Psoas muscle (tissue), 8 donors: ENCODE data around the gene CHKA. TPM values are rescaled to one million over a fixed set of nuclear protein-coding genes. Genes with fewer than 3 reads are reported as not detected.

Experiments
- ATAC-seq, 4 donors: fragments of 200-7000 bp; cut with Tn5 transposase; one replicate each; pipeline ENCODE4 v1.9.1; 2020; ENCODE audit warnings: moderate library complexity in 3 of 4, mild to moderate bottlenecking in 2 of 4
- DNase-seq, 2 donors: peaks; one replicate each; pipeline ENCODE4 v3.0.0-alpha.2; 2020
- H3K27ac ChIP-seq: fragments of 200-600 bp; one replicate; pipeline ENCODE4 v1.8.0; 2022
- H3K27me3 ChIP-seq, 3 donors: fragments of 200-600 bp in 1 of 3; one replicate each; pipeline versions ENCODE4 v1.6.1 to v1.8.0; 2013 to 2022; ENCODE audit warnings: low read length in 2 of 3, mild to moderate bottlenecking in 2 of 3, moderate library complexity in 1 of 3; ENCODE audit not compliant: insufficient read depth in 3 of 3
- H3K36me3 ChIP-seq, 2 donors: fragments of 200-600 bp in 1 of 2; one replicate each; pipeline versions ENCODE4 v1.6.1 to v1.8.0; 2013 to 2022; ENCODE audit warnings: low read depth in 1 of 2, mild to moderate bottlenecking in 1 of 2, moderate library complexity in 1 of 2; ENCODE audit not compliant: insufficient read depth in 1 of 2
- H3K4me1 ChIP-seq: fragments of 200-600 bp; one replicate; pipeline ENCODE4 v1.8.0; 2022
- H3K4me3 ChIP-seq: fragments of 200-600 bp; one replicate; pipeline ENCODE4 v1.8.0; 2022; ENCODE audit warnings: mild to moderate bottlenecking
- H3K9me3 ChIP-seq: fragments of 200-600 bp; one replicate; pipeline ENCODE4 v1.8.0; 2022
- WGBS, 3 donors: extraction: QIAGEN DNeasy Blood & Tissue Kit; methylation state at CpG; one replicate each; pipeline versions ENCODE4 v1.1.6 to v1.1.7; 2013; 5-methylcytosine and 5-hydroxymethylcytosine counted together
- intact Hi-C, 2 donors: fragments of 100-400 bp; cut with DNase I; formaldehyde crosslinking; loops; one replicate each; pipeline versions ENCODE4 v1.11.0 to v1.14.2; 2022
- long read RNA-seq, 2 donors: library from polyadenylated mRNA; unstranded; transcript quantifications; one replicate each; pipeline ENCODE4 v2.0.0, GENCODE V29; 2021
- polyA plus RNA-seq, 3 donors: library from polyadenylated mRNA; stranded (reverse); fragments of 200-250 nt; gene quantifications; one replicate each; pipeline ENCODE4 v1.2.3, GENCODE V29; 2013
- total RNA-seq, 4 donors: library from RNA; stranded (reverse); fragmentation: NEBNext Ultra II Directional in 2 of 4; extraction: Animal tissue kit (Norgen Biotek cat#: 25700) in 2 of 4; gene quantifications; one replicate each; pipeline versions ENCODE4 v1.2.1 to v1.2.4, GENCODE V29; 2021 to 2023
- TF ChIP-seq, protein P1 (sequence below): fragments of 200-600 bp; IDR thresholded peaks from one replicate; pipeline ENCODE4 v1.8.0; 2022; ENCODE audit warnings: antibody characterized with exemption
- donor health status: healthy with polysubstance abuse.
- donor health status: DM: no; HTN: no; CAD: no; lungs with moderate emphysema.
- donor health status: Bipolar disorder and iron deficiency.
- donor health status: healthy.
- donor health status: DM: yes; HTN: yes; CAD: no.
- donor health status: DM: no; HTN: no; CAD: no.
- donor health status: DM: no; HTN: no; CAD: no.
- donor health status: DM: yes; HTN: yes; CAD: no.

The CHKA gene
- total RNA-seq (1 to 10 TPM; 3.6 to 6.9 (median 5.6) TPM), polyA plus RNA-seq (10 to 100 TPM in 1 of 3 donors, 1 to 10 TPM in 2; 6.2 to 11.2 (median 6.9) TPM)
- long read RNA-seq, donor 1, partial matches to known transcripts: 0 of 3 reads
- long read RNA-seq, donor 1, other reads (novel, unspliced or antisense): 1 of 3 reads
- long read RNA-seq, donor 2, transcript CHKA-201 (12 exons, 2,530 nt): major isoform, 5 of 9 reads
- long read RNA-seq, donor 2, partial matches to known transcripts: 0 of 9 reads
- long read RNA-seq, donor 2, other reads (novel, unspliced or antisense): 4 of 9 reads

DNA sequence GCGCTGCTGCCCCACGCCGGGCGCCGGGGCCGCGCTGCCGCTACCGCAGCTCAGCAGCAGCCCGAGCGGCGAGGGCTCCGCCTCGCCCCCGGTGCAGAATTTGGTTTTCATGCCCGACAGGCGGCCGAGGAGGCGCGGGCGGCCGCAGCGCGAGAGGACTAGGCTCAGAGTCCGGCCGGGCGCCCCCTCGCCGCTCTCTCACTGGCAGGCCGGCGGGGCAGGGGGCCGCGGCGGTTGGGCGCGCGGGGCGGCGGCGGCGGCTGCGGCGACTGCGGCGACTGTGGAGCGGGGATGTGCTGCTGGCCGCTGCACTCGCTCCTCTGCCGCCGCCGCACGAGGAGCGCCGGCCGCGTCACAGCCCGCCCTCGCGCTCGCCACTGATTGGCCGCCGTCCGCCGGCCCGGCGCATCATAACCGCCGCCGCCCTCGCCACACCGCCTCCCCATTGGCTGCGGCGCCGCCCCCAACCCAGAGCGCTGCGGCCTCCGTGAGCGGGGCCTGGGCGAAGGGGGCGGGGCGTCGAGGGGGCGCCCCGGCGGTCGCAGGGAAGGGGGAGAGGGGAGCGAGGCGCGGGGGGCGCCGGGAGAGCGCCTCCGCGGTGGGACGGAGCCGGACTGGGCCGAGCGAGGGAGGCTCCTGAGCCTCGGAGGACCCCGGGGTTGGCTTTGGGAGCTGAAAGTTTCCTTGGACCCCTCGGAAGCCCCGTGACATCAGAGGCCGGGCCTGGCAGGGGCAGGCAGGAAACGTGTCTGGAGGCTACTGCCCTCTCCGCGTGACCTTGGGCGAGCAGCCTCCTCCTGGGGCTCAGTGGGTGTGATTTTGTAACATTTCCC, at the start of gene CHKA:
Gene CHKA, minus strand, starts transcription at position 322 of the 833 bp plus-strand sequence. Its CDS starts 211 bp downstream, at position 111.
- Histone ChIP-seq H3K27me3 (no peaks in the 10 kb centered on the region), H3K36me3 (no peaks in the 10 kb centered on the region), H3K4me3 (peak within 1 kb of the TSS; percentile 81), H3K27ac (peak within 1 kb of the TSS; percentile 99), H3K4me1 (peaks cover 28% of the 10 kb centered on the region), H3K9me3 (no peaks in the 10 kb centered on the region)
- peak; percentile 95 to 97 (median 96) for ATAC-seq
- peak; percentile 95 to 97 for DNase-seq
- 1% methylated on average over 39 to 107 of the region's 107 CpGs for WGBS, 3 donors
- TF ChIP-seq, protein P1, sequence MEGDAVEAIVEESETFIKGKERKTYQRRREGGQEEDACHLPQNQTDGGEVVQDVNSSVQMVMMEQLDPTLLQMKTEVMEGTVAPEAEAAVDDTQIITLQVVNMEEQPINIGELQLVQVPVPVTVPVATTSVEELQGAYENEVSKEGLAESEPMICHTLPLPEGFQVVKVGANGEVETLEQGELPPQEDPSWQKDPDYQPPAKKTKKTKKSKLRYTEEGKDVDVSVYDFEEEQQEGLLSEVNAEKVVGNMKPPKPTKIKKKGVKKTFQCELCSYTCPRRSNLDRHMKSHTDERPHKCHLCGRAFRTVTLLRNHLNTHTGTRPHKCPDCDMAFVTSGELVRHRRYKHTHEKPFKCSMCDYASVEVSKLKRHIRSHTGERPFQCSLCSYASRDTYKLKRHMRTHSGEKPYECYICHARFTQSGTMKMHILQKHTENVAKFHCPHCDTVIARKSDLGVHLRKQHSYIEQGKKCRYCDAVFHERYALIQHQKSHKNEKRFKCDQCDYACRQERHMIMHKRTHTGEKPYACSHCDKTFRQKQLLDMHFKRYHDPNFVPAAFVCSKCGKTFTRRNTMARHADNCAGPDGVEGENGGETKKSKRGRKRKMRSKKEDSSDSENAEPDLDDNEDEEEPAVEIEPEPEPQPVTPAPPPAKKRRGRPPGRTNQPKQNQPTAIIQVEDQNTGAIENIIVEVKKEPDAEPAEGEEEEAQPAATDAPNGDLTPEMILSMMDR: no peak
- intact Hi-C loops: loop anchor here in 1 of 2 donors (5.0 kb wide), 1 partner anchor 86 kb away; no protein-coding TSS in a partner anchor

DNA sequence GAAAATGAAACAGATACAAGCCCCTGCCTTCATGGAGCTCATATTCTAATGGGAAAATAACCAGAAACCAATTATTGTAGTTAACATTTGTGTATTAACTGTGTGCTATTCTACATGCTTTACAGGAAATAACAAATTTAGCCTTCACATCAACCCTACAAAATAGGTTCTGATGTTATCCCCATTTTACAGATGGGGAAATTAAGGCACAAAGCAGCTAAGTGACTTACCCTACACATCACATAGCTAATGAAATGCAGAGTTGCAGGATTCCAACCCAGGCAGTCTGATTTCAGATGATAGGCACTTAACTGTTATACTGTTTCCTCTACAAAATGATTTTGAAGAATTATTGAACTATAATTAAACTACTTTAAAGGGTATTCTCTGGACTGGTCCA, 48.3 kb upstream of the CHKA start:
- no peaks in the 10 kb centered on the region for H3K4me1 ChIP-seq
- DNase-seq (no peak), ATAC-seq (no peak)
- no peak overlapping the region for H3K4me3 ChIP-seq
- TF ChIP-seq, protein P1: no peak
- no peaks in the 10 kb centered on the region for H3K9me3 ChIP-seq
- H3K36me3 ChIP-seq: peaks cover 19 to 100% of the 10 kb centered on the region in 2 donors
- no peaks in the 10 kb centered on the region for H3K27me3 ChIP-seq
- intact Hi-C loops: no loop called here
- H3K27ac ChIP-seq: no peak overlapping the region

DNA sequence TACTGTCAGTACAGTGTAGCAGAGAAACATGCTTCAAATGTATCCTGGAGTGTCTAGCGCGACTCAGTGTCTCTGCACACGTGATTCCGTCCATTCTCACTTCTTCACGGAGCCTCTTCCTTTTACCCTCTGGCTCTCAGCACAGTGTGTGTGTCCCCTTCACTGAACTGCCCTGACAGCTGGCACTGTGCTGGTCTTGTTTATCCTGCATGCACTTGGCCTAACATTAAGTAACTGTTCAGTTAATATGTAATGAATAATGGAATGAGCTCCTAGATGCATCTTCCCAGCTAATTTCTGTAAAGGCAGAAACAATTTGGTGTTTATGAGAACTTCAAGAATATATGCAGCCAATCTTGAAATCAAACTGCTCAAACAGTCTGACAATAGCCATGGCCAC, 47.5 kb upstream of the CHKA start:
- Histone ChIP-seq H3K4me3 (no peak overlapping the region), H3K27ac (no peak overlapping the region), H3K4me1 (no peaks in the 10 kb centered on the region), H3K36me3 (peaks cover 20 to 100% of the 10 kb centered on the region in 2 donors), H3K27me3 (no peaks in the 10 kb centered on the region), H3K9me3 (no peaks in the 10 kb centered on the region)
- DNase-seq: no peak
- 95 to 96% (median 96%) methylated on average over 5 of the region's 5 CpGs for WGBS, 3 donors
- intact Hi-C loops: no loop called here
- TF ChIP-seq, protein P1: no peak
- ATAC-seq: no peak

DNA sequence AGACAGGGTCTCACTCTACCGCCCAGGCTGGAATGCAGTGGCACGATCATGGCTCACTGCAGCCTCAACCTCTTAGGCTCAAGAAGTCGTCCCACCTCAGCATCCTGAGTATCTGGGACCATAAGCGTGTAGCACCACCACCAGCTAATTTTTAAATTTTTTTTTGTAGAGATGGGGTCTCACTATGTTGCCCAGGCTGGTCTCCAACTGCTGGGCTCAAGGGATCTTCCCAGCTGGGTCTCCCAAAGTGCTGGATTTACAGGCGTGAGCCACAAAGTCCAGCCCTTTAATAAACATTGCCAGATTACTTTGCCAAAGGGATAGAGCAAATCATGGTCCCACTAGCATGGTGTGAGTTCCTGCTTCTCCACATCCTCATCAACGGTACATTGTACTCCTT, 46.3 kb upstream of the CHKA start:
- peaks cover 20 to 100% of the 10 kb centered on the region in 2 donors for H3K36me3 ChIP-seq
- ATAC-seq (no peak), DNase-seq (no peak)
- 83 to 89% (median 89%) methylated on average over 6 of the region's 6 CpGs for WGBS, 3 donors
- no peaks in the 10 kb centered on the region for H3K4me1 ChIP-seq
- no peaks in the 10 kb centered on the region for H3K27me3 ChIP-seq
- H3K27ac ChIP-seq: no peak overlapping the region
- no peak overlapping the region for H3K4me3 ChIP-seq
- no peaks in the 10 kb centered on the region for H3K9me3 ChIP-seq
- TF ChIP-seq, protein P1: no peak
- intact Hi-C loops: no loop called here
